HTERT RPE-1 (cell line): Measurements from ENCODE around the gene CABYR.
"Not testable (repeated sequence)": the region's sequence is repeated elsewhere in the genome, so short reads cannot be mapped to it uniquely, and the experiment has no call there.

Experiments used
- in situ Hi-C: fragments of 300-500 bp; cut with MboI; formaldehyde crosslinking; loops from 4 replicates; pipeline ENCODE4 v1.14.3; 2020; ENCODE audit warnings: low sequenced_read_pairs

CABYR gene

GRCh38 chr18:24127735-24128134 lies 11.1 kb upstream of the CABYR start:
- in situ Hi-C loops = no loop called here

- in situ Hi-C loops = no loop called here
Observed at GRCh38 chr18:24128700-24129099, 10.2 kb upstream of the CABYR start.

GRCh38 chr18:24130494-24130893 lies 8.4 kb upstream of the CABYR start:
- in situ Hi-C loops = no loop called here

- in situ Hi-C loops = no loop called here
Observed at GRCh38 chr18:24136967-24137373, 1.9 kb upstream of the CABYR start.

GRCh38 chr18:24138409-24138788 lies 463 bp upstream of the CABYR start:
- in situ Hi-C loops = no loop called here

- in situ Hi-C loops = no loop called here
Observed at GRCh38 chr18:24140697-24141096, 1.8 kb downstream of the CABYR start.

- in situ Hi-C loops = no loop called here
Observed at GRCh38 chr18:24142376-24142775, 3.5 kb downstream of the CABYR start.

- in situ Hi-C loops = not testable (repeated sequence)
Observed at GRCh38 chr18:24149591-24149990, 10.7 kb downstream of the CABYR start.

- in situ Hi-C loops = no loop called here
Observed at GRCh38 chr18:24153397-24153796, 14.5 kb downstream of the CABYR start.

GRCh38 chr18:24157855-24158254 lies 19.0 kb downstream of the CABYR start:
- in situ Hi-C loops = no loop called here

- in situ Hi-C loops = no loop called here
Observed at GRCh38 chr18:24160086-24160485, 21.2 kb downstream of the CABYR start.

- in situ Hi-C loops = no loop called here
Observed at GRCh38 chr18:24161304-24161703, 22.4 kb downstream of the CABYR start.

GRCh38 chr18:24168496-24168895 lies 29.6 kb downstream of the CABYR start:
- in situ Hi-C loops = no loop called here

- in situ Hi-C loops = no loop called here
Observed at GRCh38 chr18:24170360-24170759, 31.5 kb downstream of the CABYR start.

- in situ Hi-C loops = no loop called here
Observed at GRCh38 chr18:24173997-24174396, 35.1 kb downstream of the CABYR start.

GRCh38 chr18:24176727-24177416 lies 38.0 kb downstream of the CABYR start:
- in situ Hi-C loops = no loop called here

GRCh38 chr18:24177499-24178133 lies 38.8 kb downstream of the CABYR start:
- in situ Hi-C loops = no loop called here

GRCh38 chr18:24180048-24180447 lies 41.2 kb downstream of the CABYR start:
- in situ Hi-C loops = no loop called here

- in situ Hi-C loops = no loop called here
Observed at GRCh38 chr18:24181806-24182205, 42.9 kb downstream of the CABYR start.

- in situ Hi-C loops = no loop called here
Observed at GRCh38 chr18:24185805-24186204, 46.9 kb downstream of the CABYR start.

GRCh38 chr18:24187049-24187448 lies 48.2 kb downstream of the CABYR start:
- in situ Hi-C loops = no loop called here

- in situ Hi-C loops = no loop called here
Observed at GRCh38 chr18:24187689-24188088, 48.8 kb downstream of the CABYR start.

GRCh38 chr18:24188120-24188519 lies 49.3 kb downstream of the CABYR start:
- in situ Hi-C loops = no loop called here
